Kasumi-1 (cell line): ENCODE data around the gene SNCAIP.

ENCODE experiments used
- DNase-seq, 2 experiments: peaks; one replicate each; lab custom pipeline; 2025; lab: John Stamatoyannopoulos, UW

Gene SNCAIP

GRCh38 chr5:122311961-122312590, at the start of gene SNCAIP:
Gene SNCAIP (plus strand): TSS chr5:122312237. CDS start chr5:122391135, 78,898 bp downstream.
- no peak for DNase-seq

- DNase-seq, result no peak
Measured at GRCh38 chr5:122263352-122264030, 48.5 kb upstream of the SNCAIP start.

DNA sequence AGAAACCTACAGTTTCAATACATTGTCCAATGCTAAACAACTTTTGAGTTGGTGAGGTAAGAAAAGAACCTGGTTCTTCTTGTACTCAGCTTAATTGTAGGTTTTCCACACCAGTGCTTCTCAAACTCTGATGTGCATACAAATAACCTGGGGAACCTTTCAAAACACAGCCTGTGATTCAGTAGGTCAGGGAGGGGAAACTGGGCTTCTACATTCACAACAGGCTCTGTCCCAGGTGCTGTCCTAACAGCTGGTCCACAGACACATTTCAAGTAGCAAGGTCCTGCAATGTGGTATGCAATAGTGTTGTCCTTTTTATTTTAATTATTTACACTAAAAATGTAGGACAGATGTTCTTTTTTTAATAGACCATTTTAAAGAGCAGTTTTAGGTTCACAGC, 47.4 kb upstream of the SNCAIP start:
- no peak for DNase-seq

DNA sequence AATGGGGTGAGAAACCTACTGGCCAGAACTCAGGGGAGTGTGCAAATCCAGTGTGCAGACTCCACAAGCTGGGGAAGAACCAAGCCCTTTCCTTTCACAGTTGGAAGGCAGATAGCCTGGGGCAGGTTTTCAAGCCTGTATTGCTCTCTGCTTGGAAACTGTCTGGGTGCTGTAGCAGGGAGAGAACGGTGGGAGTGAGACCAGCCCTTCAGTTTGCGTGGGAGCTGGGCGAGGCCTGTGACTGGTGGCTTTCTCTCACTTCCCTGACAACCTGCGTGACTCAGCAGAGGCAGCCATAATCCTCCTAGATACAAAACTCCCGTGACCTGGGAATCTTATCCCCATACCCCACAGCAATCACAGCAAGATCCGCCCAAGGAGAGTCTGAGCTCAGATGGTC, 44.9 kb upstream of the SNCAIP start:
- DNase-seq, result no peak

GRCh38 chr5:122273696-122274095, 38.3 kb upstream of the SNCAIP start:
- DNase-seq, result no peak

DNA sequence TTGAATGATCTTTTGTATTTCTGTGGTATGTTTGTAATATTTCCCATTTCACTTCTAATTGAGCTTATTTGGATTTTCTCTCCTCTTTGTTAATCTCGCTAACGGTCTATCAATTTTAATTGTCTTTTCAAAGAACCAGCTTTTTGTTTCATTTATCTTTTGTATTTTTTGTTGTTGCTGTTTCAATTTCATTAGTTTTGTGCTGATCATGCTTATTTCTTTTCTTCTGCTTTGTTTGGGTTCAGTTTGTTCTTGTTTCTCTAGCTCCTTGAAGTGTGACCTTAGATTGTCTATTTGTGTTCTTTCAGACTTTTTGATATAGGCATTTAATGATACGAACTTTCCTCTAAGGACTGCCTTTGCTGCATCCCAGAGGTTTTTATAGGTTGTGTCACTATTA, 28.4 kb upstream of the SNCAIP start:
- no peak for DNase-seq

DNA sequence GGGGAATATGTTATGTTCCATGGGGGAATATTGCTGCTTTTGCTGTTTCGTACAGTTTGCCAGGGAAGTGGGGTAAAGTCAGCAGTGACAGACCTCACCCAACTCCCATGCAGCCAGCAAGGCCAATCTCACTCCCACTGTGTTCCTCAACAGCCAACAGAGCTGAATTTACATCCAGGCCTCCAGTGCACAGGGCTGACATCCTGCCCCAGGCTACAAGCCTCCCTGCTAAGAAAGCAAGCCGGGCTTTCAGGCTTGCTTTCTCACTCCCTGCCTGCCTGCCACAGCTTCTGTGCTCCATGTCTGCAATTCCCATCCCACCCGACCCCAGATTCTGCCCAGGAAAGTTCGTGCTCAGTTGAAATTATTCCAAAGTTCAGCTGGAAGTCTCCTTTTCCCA, 25.5 kb upstream of the SNCAIP start:
- DNase-seq, result no peak

DNA sequence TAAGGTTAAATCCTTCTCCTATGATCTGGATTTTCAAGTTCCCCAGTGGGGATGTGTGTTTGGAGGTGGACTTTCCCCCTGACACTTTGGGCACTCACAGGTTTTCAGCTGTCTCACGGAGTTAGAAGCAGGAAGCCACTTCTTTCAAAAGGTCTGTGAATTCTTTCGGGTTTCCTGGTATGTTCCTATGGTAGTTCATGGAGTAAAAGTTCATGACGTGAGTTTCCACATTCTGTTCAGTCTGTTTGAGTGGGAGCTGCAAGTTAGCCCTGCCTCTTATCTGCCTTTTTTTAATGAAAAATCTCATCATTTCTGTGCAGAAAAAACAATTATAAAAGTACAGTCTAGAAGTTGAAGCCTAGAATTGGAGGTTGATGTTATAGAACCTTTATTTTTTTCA, 24.9 kb upstream of the SNCAIP start:
- no peak for DNase-seq

DNA sequence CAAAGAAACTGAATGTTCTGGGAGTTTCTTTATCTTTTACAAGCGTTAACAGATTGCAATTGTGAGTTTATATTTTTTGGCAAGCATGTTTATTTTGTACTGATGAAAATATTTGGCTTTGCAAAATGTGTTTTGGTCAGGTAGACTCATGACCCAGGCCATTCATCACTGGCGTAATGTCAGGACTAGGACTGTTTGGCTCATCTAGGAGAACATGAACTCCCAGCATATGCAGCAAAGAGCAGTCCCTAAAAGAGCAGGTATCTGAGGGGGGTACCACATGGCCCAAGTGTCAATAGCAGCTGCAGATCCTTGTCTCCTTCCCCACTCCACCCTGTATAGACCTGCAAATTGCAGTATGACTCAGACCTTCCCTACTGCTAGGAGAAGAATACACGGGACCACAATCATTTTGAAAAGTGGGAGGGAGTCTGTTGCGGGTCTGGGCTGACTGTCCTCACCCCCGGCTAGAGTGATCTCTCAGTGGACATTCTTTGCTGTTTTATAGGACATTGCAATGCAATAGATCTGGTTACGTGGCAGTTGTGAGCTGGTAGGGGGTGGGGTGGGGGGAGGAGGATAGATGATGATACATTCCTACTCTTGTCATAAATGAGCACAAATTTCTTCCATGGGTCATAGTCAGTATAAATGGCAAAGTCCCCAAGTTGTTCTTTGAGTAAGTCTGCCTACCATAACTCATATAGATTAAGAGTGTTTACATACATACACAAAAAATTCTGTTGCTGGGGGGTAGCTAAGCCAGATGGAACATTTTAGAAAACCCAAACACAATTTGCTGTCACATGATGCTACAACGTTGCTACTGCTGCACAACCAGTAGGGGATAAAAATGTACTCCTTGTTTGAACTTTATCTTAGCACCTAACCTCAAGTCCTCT, 20.8 kb upstream of the SNCAIP start:
- DNase-seq, result no peak

DNA sequence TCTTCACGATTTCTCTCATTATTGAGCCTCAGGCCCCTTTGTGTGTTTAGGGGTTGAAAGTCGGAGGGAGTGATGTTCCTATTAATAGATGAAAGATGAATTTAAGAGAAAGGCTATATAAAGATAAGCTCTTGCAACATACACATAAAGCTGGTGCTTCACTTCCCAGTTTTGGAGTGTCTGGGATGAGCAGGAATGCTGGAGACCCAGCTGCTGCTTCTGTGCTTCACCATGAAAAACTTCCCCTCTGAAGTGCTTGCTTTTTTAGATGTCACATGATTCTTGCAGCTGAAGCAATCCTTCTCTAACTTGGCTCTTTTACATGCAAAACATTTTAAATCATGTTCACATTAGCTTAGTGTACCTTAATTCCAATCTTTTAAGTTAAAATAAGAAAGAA, 19.7 kb upstream of the SNCAIP start:
- no peak for DNase-seq

- DNase-seq, result peak; percentile 24 to 52
Measured at GRCh38 chr5:122295138-122295537, 16.9 kb upstream of the SNCAIP start.

- no peak for DNase-seq
Measured at GRCh38 chr5:122296871-122297270, 15.2 kb upstream of the SNCAIP start.

DNA sequence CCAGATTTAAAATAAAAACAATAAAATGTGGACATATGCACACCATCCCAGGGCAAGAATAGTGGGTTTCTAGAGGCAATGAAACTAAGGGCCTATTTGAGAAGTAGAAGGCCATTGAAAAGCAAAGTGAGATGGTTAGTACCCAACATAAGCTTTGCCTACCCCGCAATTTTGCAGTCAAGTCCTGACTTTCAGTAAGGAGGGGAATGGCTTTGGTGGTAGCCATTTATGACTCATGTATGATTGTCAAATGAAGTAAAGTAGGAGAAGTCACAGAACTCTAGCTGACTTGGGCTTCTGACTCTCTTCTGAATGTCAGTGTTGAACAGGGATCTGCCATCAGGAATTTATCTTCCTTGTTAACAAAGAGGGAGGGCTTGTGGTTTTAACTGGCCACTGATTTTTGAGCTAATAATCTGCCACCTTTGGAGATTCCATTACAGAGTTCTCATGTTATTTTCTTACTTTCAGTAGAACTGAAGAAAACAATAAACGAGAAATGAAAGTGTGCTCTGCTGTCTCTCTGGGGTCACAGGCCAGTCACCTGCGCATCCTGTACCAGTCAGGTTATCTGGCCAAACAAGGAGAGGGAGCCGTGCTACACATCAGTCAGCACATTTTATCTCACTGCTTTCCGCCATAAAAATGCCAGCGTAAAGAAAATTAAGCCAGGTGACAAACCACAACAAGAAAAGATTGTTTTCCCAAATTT, 14.3 kb upstream of the SNCAIP start:
- DNase-seq, result no peak

- DNase-seq, result no peak
Measured at GRCh38 chr5:122300374-122300773, 11.7 kb upstream of the SNCAIP start.

GRCh38 chr5:122301016-122301415, 11.0 kb upstream of the SNCAIP start:
- DNase-seq, result no peak

- no peak for DNase-seq
Measured at GRCh38 chr5:122304471-122305215, 7.4 kb upstream of the SNCAIP start.

GRCh38 chr5:122306461-122306860, 5.6 kb upstream of the SNCAIP start:
- DNase-seq, result no peak

DNA sequence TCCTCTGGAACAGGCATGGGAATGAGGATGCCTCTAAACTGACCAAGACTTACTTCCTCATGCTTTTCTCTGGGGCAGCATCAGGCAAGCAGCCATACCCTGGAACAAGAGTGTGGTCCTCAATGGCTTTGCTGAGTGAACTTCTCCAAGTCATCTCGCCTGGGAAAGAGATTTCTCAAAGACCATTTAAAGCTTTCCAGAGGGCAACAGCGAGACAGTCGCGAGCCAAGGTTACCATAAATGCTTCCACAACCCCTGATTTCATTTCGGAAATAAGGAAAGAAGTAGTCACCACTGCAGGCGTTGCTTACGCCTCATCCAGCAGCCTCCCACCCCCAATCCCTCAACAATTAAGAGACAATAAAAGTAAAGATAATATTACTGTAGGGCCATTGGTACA, 1.1 kb upstream of the SNCAIP start:
- no peak for DNase-seq

DNA sequence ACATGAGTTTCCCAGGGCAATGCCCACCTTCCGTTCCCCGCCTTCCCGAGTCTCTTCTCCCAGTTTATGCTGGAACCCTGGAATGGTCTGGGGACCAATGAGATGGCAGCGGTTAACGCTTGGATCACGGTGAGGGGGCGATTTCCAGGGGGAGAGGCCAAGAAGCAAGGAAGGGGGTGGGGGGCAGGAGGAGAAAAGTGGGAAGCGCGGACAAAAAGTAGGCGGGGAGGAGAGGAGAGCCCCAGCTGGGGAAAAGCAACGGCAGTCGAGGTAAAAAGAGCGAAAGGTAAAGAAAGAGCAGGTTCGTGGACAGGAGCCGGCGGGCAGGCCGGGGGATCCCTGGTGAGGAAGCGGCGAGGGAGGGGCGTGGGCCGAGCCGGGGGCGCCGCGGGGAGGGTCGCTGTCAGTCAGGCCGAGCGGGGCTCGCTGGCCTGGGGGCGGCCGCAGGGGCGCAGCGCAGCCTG, 508 bp upstream of the SNCAIP start:
- DNase-seq, result no peak

GRCh38 chr5:122312591-122313406, 762 bp downstream of the SNCAIP start:
- DNase-seq, result peak; percentile 13 to 28

DNA sequence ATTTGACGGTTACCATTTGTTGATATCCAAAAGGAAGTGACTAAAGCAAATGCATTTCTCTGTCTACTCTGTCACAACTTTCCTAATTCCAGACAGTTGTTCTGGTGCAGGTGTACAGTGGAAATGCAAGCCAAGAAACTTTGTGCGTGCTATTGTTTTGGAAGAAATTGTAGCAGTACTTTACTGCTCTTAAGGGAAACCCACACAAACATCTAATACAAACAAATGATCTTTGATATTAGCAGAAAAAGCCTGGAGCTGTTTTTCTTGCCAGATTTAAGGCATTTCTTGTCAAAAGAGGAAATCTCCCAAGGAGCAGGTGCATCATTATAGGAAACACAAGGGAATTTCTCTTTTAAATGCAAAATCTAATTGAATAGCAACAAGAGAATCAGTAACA, 2.0 kb downstream of the SNCAIP start:
- no peak for DNase-seq
